Colonic mucosa (tissue), 4 donors: ENCODE results near the gene METRNL. TPM values are rescaled to one million over a fixed set of nuclear protein-coding genes. Genes with fewer than 3 reads are reported as not detected.
"Not testable (repeated sequence)": the region's sequence is repeated elsewhere in the genome, so short reads cannot be mapped to it uniquely, and the experiment has no call there.

Source experiments
- DNase-seq: peaks from one replicate; pipeline ENCODE4 v3.0.0-alpha.2; 2020
- H3K27ac ChIP-seq: fragments of 200-600 bp; one replicate; pipeline ENCODE4 v1.8.0; 2021
- H3K27me3 ChIP-seq: fragments of 200-600 bp; one replicate; pipeline ENCODE4 v1.8.0; 2021
- H3K36me3 ChIP-seq: fragments of 200-600 bp; one replicate; pipeline ENCODE4 v1.8.0; 2021
- H3K4me1 ChIP-seq: fragments of 200-600 bp; one replicate; pipeline ENCODE4 v1.8.0; 2021; ENCODE audit warnings: mild to moderate bottlenecking
- H3K4me3 ChIP-seq: fragments of 200-600 bp; one replicate; pipeline ENCODE4 v1.8.0; 2021
- H3K9ac ChIP-seq, 2 donors: one replicate each; pipeline ENCODE4 v1.7.0; 2013; ENCODE audit warnings: control low read depth in 2 of 2, low read depth in 2 of 2, low read length in 2 of 2
- H3K9me3 ChIP-seq: fragments of 200-600 bp; one replicate; pipeline ENCODE4 v1.8.0; 2021
- CTCF ChIP-seq: fragments of 200-600 bp; IDR thresholded peaks from one replicate; pipeline ENCODE4 v1.8.0; 2022; ENCODE audit warnings: antibody characterized with exemption, mild to moderate bottlenecking
- intact Hi-C: fragments of 100-400 bp; cut with DNase I; formaldehyde crosslinking; loops from one replicate; pipeline ENCODE4 v1.14.1; 2022
- total RNA-seq, 2 donors: library from RNA; stranded (reverse); fragmentation: NEBNext Ultra II Directional in 1 of 2; extraction: Animal tissue kit (Norgen Biotek cat#: 25700) in 1 of 2; gene quantifications; one replicate each; pipeline ENCODE4 v1.2.1, GENCODE V29; 2021
- donor health status: healthy.
- donor health status: DM: no; HTN: no; CAD: no.
- donor health status: DM: no; HTN: no; CAD: no.

The METRNL gene
- total RNA-seq, 2 donors from 2014 or later, result 84.2 to 87.2 TPM

GRCh38 chr17:83035722-83036121, 43.7 kb upstream of the METRNL start:
- no peak for DNase-seq
- no peaks in the 10 kb centered on the region for H3K27me3 ChIP-seq
- H3K27ac ChIP-seq, result no peak overlapping the region
- TF ChIP-seq CTCF, result no peak
- H3K36me3 ChIP-seq, result no peaks in the 10 kb centered on the region
- no peak overlapping the region for H3K4me3 ChIP-seq
- intact Hi-C loops, result no loop called here
- H3K9ac ChIP-seq, result no peak overlapping the region
- no peaks in the 10 kb centered on the region for H3K9me3 ChIP-seq
- no peaks in the 10 kb centered on the region for H3K4me1 ChIP-seq

DNA sequence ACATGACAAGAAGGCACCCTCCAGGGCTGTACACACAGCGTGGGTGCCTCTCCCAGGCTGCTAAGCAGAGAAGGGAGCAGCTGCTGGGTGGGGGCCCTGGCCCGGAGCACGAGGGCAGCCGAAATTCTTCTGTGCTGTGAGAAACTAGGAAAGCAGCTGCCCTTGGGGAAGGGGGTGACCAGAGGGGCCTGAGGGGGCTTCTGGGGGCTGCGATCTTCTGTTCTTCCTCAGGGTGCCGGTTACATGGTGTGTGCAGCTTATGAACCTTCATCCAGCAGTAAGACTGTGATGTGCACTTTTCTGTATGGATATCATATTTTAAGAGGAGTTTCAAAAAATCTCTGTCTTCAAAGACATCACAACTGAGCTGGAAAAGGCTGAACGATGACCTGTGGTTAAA, 43.2 kb upstream of the METRNL start:
- no peak for TF ChIP-seq CTCF
- no peak overlapping the region for H3K4me3 ChIP-seq
- no peaks in the 10 kb centered on the region for H3K27me3 ChIP-seq
- no peak overlapping the region for H3K27ac ChIP-seq
- no peak for DNase-seq
- H3K9me3 ChIP-seq, result no peaks in the 10 kb centered on the region
- no peak overlapping the region for H3K9ac ChIP-seq
- intact Hi-C loops, result no loop called here
- H3K36me3 ChIP-seq, result no peaks in the 10 kb centered on the region
- H3K4me1 ChIP-seq, result no peaks in the 10 kb centered on the region

DNA sequence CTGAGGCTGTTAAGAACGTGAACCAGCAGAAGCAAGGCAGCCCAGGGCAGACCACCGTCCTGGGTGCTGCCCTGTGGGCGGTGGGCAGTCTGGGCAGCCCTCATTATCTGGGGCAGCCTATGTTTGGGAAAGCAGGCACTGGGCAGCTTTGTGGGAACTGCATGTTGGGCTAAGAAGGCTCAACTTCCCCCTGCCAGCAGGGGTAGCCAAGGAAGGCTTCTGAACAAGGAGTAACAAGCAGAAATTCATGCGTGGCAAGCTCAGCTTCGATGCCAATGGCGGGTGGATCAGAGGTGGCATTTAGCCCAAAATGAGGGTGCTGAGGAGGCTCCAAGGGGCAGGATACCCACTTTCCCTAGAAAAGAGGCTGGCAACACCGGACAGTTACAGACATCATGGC, 42.7 kb upstream of the METRNL start:
- Histone ChIP-seq H3K36me3 (no peaks in the 10 kb centered on the region), H3K9ac (no peak overlapping the region), H3K4me3 (no peak overlapping the region), H3K27me3 (no peaks in the 10 kb centered on the region), H3K27ac (no peak overlapping the region), H3K9me3 (no peaks in the 10 kb centered on the region), H3K4me1 (no peaks in the 10 kb centered on the region)
- DNase-seq, result no peak
- intact Hi-C loops, result no loop called here
- TF ChIP-seq CTCF, result no peak

GRCh38 chr17:83037084-83037873, 42.1 kb upstream of the METRNL start:
- Histone ChIP-seq H3K4me1 (no peaks in the 10 kb centered on the region), H3K9ac (no peak overlapping the region), H3K27me3 (no peaks in the 10 kb centered on the region), H3K36me3 (no peaks in the 10 kb centered on the region), H3K27ac (no peak overlapping the region), H3K4me3 (no peak overlapping the region), H3K9me3 (no peaks in the 10 kb centered on the region)
- DNase-seq, result no peak
- no peak for TF ChIP-seq CTCF
- intact Hi-C loops, result no loop called here

DNA sequence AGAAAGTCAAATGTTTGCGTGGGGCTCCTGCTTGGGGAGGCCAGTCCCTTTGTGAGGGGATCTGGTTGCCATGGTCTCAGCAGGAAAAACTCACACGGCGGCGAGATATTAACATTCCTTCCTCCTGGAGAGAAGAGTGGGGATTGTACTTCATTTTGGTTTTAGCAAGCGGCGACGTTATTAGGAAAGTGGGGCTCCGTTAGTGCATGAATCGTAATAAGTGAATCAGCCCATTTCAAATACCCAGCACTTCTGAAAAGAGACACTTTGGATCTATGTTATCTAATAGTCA, 41.6 kb upstream of the METRNL start:
- TF ChIP-seq CTCF, result no peak
- Histone ChIP-seq H3K4me1 (no peaks in the 10 kb centered on the region), H3K27me3 (no peaks in the 10 kb centered on the region), H3K36me3 (no peaks in the 10 kb centered on the region), H3K4me3 (no peak overlapping the region), H3K27ac (no peak overlapping the region), H3K9ac (no peak overlapping the region), H3K9me3 (no peaks in the 10 kb centered on the region)
- no peak for DNase-seq
- intact Hi-C loops, result no loop called here

- H3K27ac ChIP-seq, H3K9me3 ChIP-seq, DNase-seq, H3K36me3 ChIP-seq, intact Hi-C loops, H3K27me3 ChIP-seq, H3K4me1 ChIP-seq, H3K4me3 ChIP-seq, H3K9ac ChIP-seq: not testable (repeated sequence)
Measured at GRCh38 chr17:83038983-83039382, 40.4 kb upstream of the METRNL start.
